Measurements from ENCODE around the gene CCDC154. TPM values are rescaled to one million over a fixed set of nuclear protein-coding genes. Genes with fewer than 3 reads are reported as not detected.

CCDC154 gene
- total RNA-seq, 1 donor from 2014 or later: 1.9 TPM

DNA sequence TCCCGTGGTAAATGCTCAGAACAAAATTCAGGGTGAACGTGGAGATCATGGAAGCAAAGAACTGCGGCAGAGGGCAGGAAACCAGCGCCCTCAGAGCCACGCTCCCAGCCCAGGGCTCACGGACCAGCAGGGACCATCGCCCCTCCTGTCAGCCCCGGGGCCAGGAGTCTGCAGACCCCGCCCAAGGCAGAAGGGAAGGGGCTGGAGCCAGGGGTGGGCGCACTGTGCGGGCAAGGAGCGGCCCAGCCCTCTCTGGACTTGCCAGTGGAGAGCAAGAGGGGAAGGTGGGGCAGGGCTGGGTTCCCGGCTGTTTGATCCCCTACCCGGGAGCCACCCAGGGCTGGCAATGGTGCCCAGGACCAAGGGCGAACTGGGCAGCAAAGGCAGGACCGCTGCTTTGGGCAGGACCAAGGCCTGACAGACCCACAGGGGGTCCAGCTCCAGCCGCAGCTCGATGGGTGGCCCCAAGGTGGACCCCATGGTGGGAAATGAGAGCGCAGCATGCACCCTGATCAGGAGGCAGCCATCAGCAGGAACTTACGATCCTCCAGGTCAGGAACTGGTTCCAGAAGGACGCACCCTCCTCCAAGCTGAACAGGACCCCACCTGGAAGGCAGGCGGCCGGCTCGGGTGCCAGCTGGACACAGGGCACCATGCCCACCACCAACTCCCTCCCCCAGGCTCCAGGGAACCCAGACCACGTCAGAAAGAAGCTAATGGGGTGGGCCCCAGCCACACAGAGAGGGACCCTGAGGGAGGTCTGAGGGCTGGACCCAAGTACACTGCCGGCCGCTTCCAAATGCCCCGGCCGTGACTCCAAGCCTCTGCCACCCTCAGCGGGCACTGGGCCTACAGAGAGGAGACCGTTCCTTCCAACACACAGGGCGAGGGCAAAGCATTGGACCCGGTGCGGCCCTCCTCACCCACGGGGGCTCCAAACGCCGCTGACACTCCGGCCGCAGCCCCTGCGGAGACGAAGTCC is 11.1 kb upstream of the CCDC154 start:
- Mint-ChIP-seq H3K4me1 (no peaks in the 10 kb centered on the region), H3K27ac (ENCODE audit: unreplicated experiment) (no peak overlapping the region), H3K36me3 (ENCODE audit: low read depth) (no peaks in the 10 kb centered on the region), H3K27me3 (ENCODE audit: low read depth) (no peaks in the 10 kb centered on the region), H3K9me3 (no peaks in the 10 kb centered on the region), H3K4me3 (no peak overlapping the region)
- no peak for DNase-seq (ENCODE audit: low read depth, low spot score)
- TF ChIP-seq CTCF (conservative IDR thresholded peaks at IDR 0.05): no peak

- no peak for TF ChIP-seq CTCF (conservative IDR thresholded peaks at IDR 0.05)
- H3K27ac Mint-ChIP-seq (ENCODE audit: unreplicated experiment): no peak overlapping the region
These were observed 10.2 kb upstream of the CCDC154 start for GRCh38 chr16:1454561-1454960.

GRCh38 chr16:1453316-1453715 is 9.0 kb upstream of the CCDC154 start:
- no peaks in the 10 kb centered on the region for H3K36me3 Mint-ChIP-seq (ENCODE audit: low read depth)
- no peaks in the 10 kb centered on the region for H3K27me3 Mint-ChIP-seq (ENCODE audit: low read depth)
- DNase-seq (ENCODE audit: low read depth, low spot score): no peak
- H3K4me1 Mint-ChIP-seq: no peaks in the 10 kb centered on the region
- H3K9me3 Mint-ChIP-seq: no peaks in the 10 kb centered on the region
- H3K27ac Mint-ChIP-seq (ENCODE audit: unreplicated experiment): no peak overlapping the region
- no peak overlapping the region for H3K4me3 Mint-ChIP-seq
- TF ChIP-seq CTCF (conservative IDR thresholded peaks at IDR 0.05): no peak

More at GRCh38 chr16:1454561-1454960, 10.2 kb upstream of the CCDC154 start:
- Mint-ChIP-seq H3K4me1 (no peaks in the 10 kb centered on the region), H3K9me3 (no peaks in the 10 kb centered on the region), H3K4me3 (no peak overlapping the region), H3K36me3 (ENCODE audit: low read depth) (no peaks in the 10 kb centered on the region), H3K27me3 (ENCODE audit: low read depth) (no peaks in the 10 kb centered on the region)
- no peak for DNase-seq (ENCODE audit: low read depth, low spot score)

DNA sequence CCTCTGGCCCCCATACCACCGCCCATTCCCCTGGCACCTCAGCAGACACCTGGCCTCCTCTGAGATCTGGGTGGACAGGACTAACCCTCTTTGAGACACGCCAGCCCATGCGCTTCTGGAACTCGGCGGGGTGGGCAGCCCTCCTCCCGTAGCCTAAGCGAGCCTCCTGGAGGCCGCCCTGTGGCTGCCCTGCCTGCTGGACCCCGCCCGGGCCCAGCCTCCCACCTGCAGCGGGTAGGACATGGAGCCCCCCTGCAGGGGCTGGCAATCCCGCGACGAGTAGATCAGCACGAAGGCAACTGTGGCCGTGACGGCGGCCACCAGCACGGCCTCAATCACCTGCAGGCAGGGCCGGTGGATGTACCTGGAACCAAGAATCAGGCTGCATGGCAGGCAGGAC is 8.2 kb upstream of the CCDC154 start:
- Mint-ChIP-seq H3K4me3 (no peak overlapping the region), H3K27ac (ENCODE audit: unreplicated experiment) (no peak overlapping the region), H3K9me3 (no peaks in the 10 kb centered on the region), H3K36me3 (ENCODE audit: low read depth) (no peaks in the 10 kb centered on the region), H3K27me3 (ENCODE audit: low read depth) (no peaks in the 10 kb centered on the region), H3K4me1 (no peaks in the 10 kb centered on the region)
- no peak for DNase-seq (ENCODE audit: low read depth, low spot score)
- no peak for TF ChIP-seq CTCF (conservative IDR thresholded peaks at IDR 0.05)

DNA sequence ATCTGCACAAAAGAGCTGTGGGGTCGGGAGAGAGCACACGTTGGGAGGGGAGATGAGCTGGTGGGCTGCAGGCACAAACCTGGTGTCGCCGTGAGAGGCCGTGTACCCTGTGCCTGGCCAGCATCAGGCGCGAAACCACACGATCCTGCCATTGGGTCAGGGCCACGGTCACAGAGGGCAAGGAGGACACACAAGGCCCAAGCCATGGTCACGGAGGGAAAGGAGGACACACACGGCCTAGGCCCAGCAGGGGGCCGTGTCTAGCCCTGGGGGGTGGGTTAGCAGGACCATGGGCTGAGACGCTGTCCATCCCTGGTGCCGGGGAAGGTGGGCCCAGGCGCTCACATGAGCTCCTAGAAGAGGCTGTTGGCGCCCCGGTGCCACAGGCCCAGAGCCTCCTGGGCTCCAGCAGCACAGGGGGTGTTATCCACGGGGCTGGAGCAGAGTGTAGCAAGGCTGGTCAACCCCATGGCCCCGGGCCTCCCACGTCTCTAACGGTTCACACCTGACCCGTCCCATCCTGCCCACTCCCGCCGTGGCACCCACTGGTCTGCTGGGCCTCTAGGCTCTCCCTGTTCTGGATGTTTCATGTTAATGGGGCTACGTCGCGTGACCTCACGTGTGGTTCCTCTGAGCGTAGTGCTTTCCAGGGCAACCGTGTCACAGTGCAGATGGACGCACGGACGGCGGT is 7.5 kb upstream of the CCDC154 start:
- Mint-ChIP-seq H3K4me1 (no peaks in the 10 kb centered on the region), H3K27me3 (ENCODE audit: low read depth) (no peaks in the 10 kb centered on the region), H3K4me3 (no peak overlapping the region), H3K36me3 (ENCODE audit: low read depth) (no peaks in the 10 kb centered on the region), H3K27ac (ENCODE audit: unreplicated experiment) (no peak overlapping the region), H3K9me3 (no peaks in the 10 kb centered on the region)
- DNase-seq (ENCODE audit: low read depth, low spot score): no peak
- TF ChIP-seq CTCF (conservative IDR thresholded peaks at IDR 0.05): no peak
